ENCODE results near the gene CLEC1B. TPM values are rescaled to one million over a fixed set of nuclear protein-coding genes. Genes with fewer than 3 reads are reported as not detected.

Gene CLEC1B
- total RNA-seq, 2 donors from 2014 or later, result not detected

GRCh38 chr12:9973949-9974348 lies 25.0 kb downstream of the CLEC1B start:
- no peak for TF ChIP-seq CTCF (conservative IDR thresholded peaks at IDR 0.05)
- H3K36me3 Mint-ChIP-seq (ENCODE audit: low read depth), result peaks cover 7% of the 10 kb centered on the region
- H3K27me3 ChIP-seq (ENCODE audit: control insufficient read depth, insufficient read depth, low read length, poor library complexity, severe bottlenecking), result no peaks in the 10 kb centered on the region
- H3K36me3 ChIP-seq (ENCODE audit: control insufficient read depth, insufficient read depth, low read length), result no peaks in the 10 kb centered on the region
- DNase-seq, result no peak
- H3K27ac Mint-ChIP-seq, result no peak overlapping the region
- no peaks in the 10 kb centered on the region for H3K27me3 Mint-ChIP-seq (ENCODE audit: insufficient read depth)
- WGBS, 2 experiments (ENCODE audit: insufficient coverage in 1 of 2, insufficient read length in 1 of 2), result 86% methylated on average over 1 of the region's 1 CpG; no CpG with 5 or more reads in 1 of the 2 experiments
- peaks cover 31% of the 10 kb centered on the region for H3K9me3 Mint-ChIP-seq
- no peaks in the 10 kb centered on the region for H3K4me1 ChIP-seq (ENCODE audit: control insufficient read depth, insufficient read depth, low read length)
- H3K27ac ChIP-seq (ENCODE audit: low read depth, low read length), result no peak overlapping the region
- H3K4me1 Mint-ChIP-seq, result no peaks in the 10 kb centered on the region
- peaks cover 16% of the 10 kb centered on the region for H3K9me3 ChIP-seq (ENCODE audit: control insufficient read depth, low read length)
- no peak overlapping the region for H3K9ac ChIP-seq (ENCODE audit: extremely low read depth, low read length, poor library complexity, severe bottlenecking)
- no peak overlapping the region for H3K4me3 Mint-ChIP-seq
- no peak overlapping the region for H3K4me3 ChIP-seq (ENCODE audit: low read length)

GRCh38 chr12:9971181-9971580 lies 27.7 kb downstream of the CLEC1B start, which contains the start of gene CLEC12A:
Gene CLEC12A (plus strand): TSS chr12:9971409. CDS start chr12:9971597, 188 bp downstream.
- Mint-ChIP-seq H3K27ac (no peak within 1 kb of the TSS), H3K4me1 (no peaks in the 10 kb centered on the region), H3K9me3 (peaks cover 35% of the 10 kb centered on the region), H3K4me3 (no peak within 1 kb of the TSS), H3K36me3 (ENCODE audit: low read depth) (peaks cover 7% of the 10 kb centered on the region), H3K27me3 (ENCODE audit: insufficient read depth) (no peaks in the 10 kb centered on the region)
- H3K4me1 ChIP-seq (ENCODE audit: control insufficient read depth, insufficient read depth, low read length), result no peaks in the 10 kb centered on the region
- WGBS, 2 experiments (ENCODE audit: insufficient coverage in 1 of 2, insufficient read length in 1 of 2), result 92 to 100% methylated on average over 1 of the region's 1 CpG
- no peaks in the 10 kb centered on the region for H3K36me3 ChIP-seq (ENCODE audit: control insufficient read depth, insufficient read depth, low read length)
- H3K4me3 ChIP-seq (ENCODE audit: low read length), result no peak within 1 kb of the TSS
- H3K9ac ChIP-seq (ENCODE audit: extremely low read depth, low read length, poor library complexity, severe bottlenecking), result no peak within 1 kb of the TSS
- peaks cover 16% of the 10 kb centered on the region for H3K9me3 ChIP-seq (ENCODE audit: control insufficient read depth, low read length)
- DNase-seq, result no peak
- no peak for TF ChIP-seq CTCF (conservative IDR thresholded peaks at IDR 0.05)
- no peaks in the 10 kb centered on the region for H3K27me3 ChIP-seq (ENCODE audit: control insufficient read depth, insufficient read depth, low read length, poor library complexity, severe bottlenecking)
- no peak within 1 kb of the TSS for H3K27ac ChIP-seq (ENCODE audit: low read depth, low read length)

GRCh38 chr12:9969673-9970072 lies 29.2 kb downstream of the CLEC1B start:
- Mint-ChIP-seq H3K36me3 (ENCODE audit: low read depth) (peaks cover 2% of the 10 kb centered on the region), H3K4me3 (no peak overlapping the region), H3K4me1 (no peaks in the 10 kb centered on the region), H3K9me3 (peaks cover 23% of the 10 kb centered on the region), H3K27me3 (ENCODE audit: insufficient read depth) (no peaks in the 10 kb centered on the region), H3K27ac (no peak overlapping the region)
- no peaks in the 10 kb centered on the region for H3K27me3 ChIP-seq (ENCODE audit: control insufficient read depth, insufficient read depth, low read length, poor library complexity, severe bottlenecking)
- peaks cover 1% of the 10 kb centered on the region for H3K9me3 ChIP-seq (ENCODE audit: control insufficient read depth, low read length)
- H3K4me1 ChIP-seq (ENCODE audit: control insufficient read depth, insufficient read depth, low read length), result no peaks in the 10 kb centered on the region
- H3K36me3 ChIP-seq (ENCODE audit: control insufficient read depth, insufficient read depth, low read length), result no peaks in the 10 kb centered on the region
- WGBS, 2 experiments (ENCODE audit: insufficient coverage in 1 of 2, insufficient read length in 1 of 2), result 86% methylated on average over 1 of the region's 2 CpGs; no CpG with 5 or more reads in 1 of the 2 experiments
- DNase-seq, result no peak
- no peak overlapping the region for H3K27ac ChIP-seq (ENCODE audit: low read depth, low read length)
- no peak overlapping the region for H3K9ac ChIP-seq (ENCODE audit: extremely low read depth, low read length, poor library complexity, severe bottlenecking)
- H3K4me3 ChIP-seq (ENCODE audit: low read length), result no peak overlapping the region
- no peak for TF ChIP-seq CTCF (conservative IDR thresholded peaks at IDR 0.05)
